Measurements from ENCODE around the gene SDHB.

DNA sequence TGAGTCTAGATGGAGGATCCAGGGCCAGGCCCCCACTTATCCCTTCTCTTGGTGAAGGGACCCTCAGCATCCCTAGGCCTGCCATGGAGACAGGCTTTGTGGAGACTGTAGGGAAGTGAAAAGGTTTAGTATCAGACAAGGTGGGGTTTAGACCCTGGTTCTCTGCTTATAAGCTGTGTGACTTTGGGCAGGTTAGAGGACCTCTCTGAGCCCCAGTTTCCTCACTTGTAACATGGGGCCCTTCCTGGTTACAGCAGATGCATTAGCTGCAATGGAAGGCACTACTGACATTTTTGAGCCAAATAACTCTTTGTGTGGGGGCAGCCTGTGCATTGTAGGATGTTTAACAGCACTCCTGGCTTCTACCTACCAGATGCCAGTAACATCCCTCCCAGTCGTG, 42.8 kb upstream of the SDHB start:
- TF ChIP-seq, protein P1, sequence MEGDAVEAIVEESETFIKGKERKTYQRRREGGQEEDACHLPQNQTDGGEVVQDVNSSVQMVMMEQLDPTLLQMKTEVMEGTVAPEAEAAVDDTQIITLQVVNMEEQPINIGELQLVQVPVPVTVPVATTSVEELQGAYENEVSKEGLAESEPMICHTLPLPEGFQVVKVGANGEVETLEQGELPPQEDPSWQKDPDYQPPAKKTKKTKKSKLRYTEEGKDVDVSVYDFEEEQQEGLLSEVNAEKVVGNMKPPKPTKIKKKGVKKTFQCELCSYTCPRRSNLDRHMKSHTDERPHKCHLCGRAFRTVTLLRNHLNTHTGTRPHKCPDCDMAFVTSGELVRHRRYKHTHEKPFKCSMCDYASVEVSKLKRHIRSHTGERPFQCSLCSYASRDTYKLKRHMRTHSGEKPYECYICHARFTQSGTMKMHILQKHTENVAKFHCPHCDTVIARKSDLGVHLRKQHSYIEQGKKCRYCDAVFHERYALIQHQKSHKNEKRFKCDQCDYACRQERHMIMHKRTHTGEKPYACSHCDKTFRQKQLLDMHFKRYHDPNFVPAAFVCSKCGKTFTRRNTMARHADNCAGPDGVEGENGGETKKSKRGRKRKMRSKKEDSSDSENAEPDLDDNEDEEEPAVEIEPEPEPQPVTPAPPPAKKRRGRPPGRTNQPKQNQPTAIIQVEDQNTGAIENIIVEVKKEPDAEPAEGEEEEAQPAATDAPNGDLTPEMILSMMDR (conservative IDR thresholded peaks at IDR 0.05; ENCODE audit: low read length) = no peak
- TF ChIP-seq EZH2phosphoT487 (IDR thresholded peaks at IDR 0.05; ENCODE audit: borderline replicate concordance) = no peak
